SK-N-SH (cell line): Measurements from ENCODE around the gene NCKAP5. TPM values are rescaled to one million over a fixed set of nuclear protein-coding genes. Genes with fewer than 3 reads are reported as not detected.

Source experiments
- CTCF ChIA-PET: fragments of 300-600, 350-600 bp; formaldehyde crosslinking; extraction: SDS; loops from one replicate; lab custom pipeline; 2021; lab: Yijun Ruan, JAX
- POLR2A ChIA-PET: fragments of 350-600 bp; sonication (Branson Sonifier 250); formaldehyde crosslinking; extraction: SDS; loops from one replicate; lab custom pipeline; 2020; ENCODE audit warnings: antibody characterized with exemption, inconsistent platforms; lab: Yijun Ruan, JAX
- DNase-seq: peaks from one replicate; pipeline ENCODE4 v3.0.0; 2012
- H2AFZ ChIP-seq: fragments of 200-600 bp; sonication (generic); 2 replicates; pipeline ENCODE4 v1.8.1; 2016; ENCODE audit warnings: antibody characterized with exemption, mild to moderate bottlenecking, low read depth
- H3F3A ChIP-seq: fragments of 200-600 bp; sonication (generic); replicated peaks from 2 replicates; pipeline ENCODE3; 2016; ENCODE audit warnings: antibody characterized with exemption, mild to moderate bottlenecking; ENCODE audit not compliant: insufficient read depth
- H3K27ac ChIP-seq, 2 experiments: fragments of 200-500 bp in 1 of 2; fragments of 200-600 bp in 1 of 2; sonication (Bioruptor generic) in 1 of 2; sonication (generic), shearing (Covaris generic) in 1 of 2; 2 replicates each; pipeline versions ENCODE4 v1.5.1 to v1.6.1; 2014 to 2016; ENCODE audit warnings: low read depth in 2 of 2, inconsistent platforms in 1 of 2, low read length in 1 of 2, mild to moderate bottlenecking in 1 of 2, mixed read lengths in 1 of 2
- H3K27me3 ChIP-seq: fragments of 200-600 bp; sonication (generic), shearing (Covaris generic); 2 replicates; pipeline ENCODE4 v1.6.1; 2016; ENCODE audit warnings: mixed run types; ENCODE audit not compliant: insufficient read depth
- H3K36me3 ChIP-seq, 2 experiments: fragments of 200-500 bp in 1 of 2; fragments of 200-600 bp in 1 of 2; sonication (Bioruptor generic) in 1 of 2; sonication (generic) in 1 of 2; replicated peaks in 1 of 2; 2 replicates each; pipeline versions ENCODE3 to v1.5.1; 2014 to 2016; ENCODE audit warnings: low read length in 1 of 2, mild to moderate bottlenecking in 1 of 2; ENCODE audit not compliant: insufficient read depth in 2 of 2, control insufficient read depth in 1 of 2
- H3K4me1 ChIP-seq, 2 experiments: fragments of 200-500 bp in 1 of 2; fragments of 200-600 bp in 1 of 2; sonication (Bioruptor generic) in 1 of 2; sonication (generic), shearing (Covaris generic) in 1 of 2; 2 replicates each; pipeline versions ENCODE4 v1.5.1 to v1.6.1; 2014 to 2016; ENCODE audit warnings: low read depth in 1 of 2, low read length in 1 of 2, mixed run types in 1 of 2; ENCODE audit not compliant: insufficient read depth in 2 of 2, control insufficient read depth in 1 of 2
- H3K4me2 ChIP-seq: fragments of 200-600 bp; sonication (generic), shearing (Covaris generic); 2 replicates; pipeline ENCODE4 v1.6.1; 2017; ENCODE audit warnings: mixed run types
- H3K4me3 ChIP-seq, 2 experiments: fragments of 200-500 bp in 1 of 2; fragments of 200-600 bp in 1 of 2; sonication (Bioruptor generic) in 1 of 2; sonication (generic), shearing (Covaris generic) in 1 of 2; 2 replicates each; pipeline versions ENCODE4 v1.5.1 to v1.8.1; 2014 to 2016; ENCODE audit warnings: low read depth in 2 of 2, inconsistent platforms in 1 of 2, low read length in 1 of 2, mild to moderate bottlenecking in 1 of 2, mixed read lengths in 1 of 2, moderate library complexity in 1 of 2
- H3K79me2 ChIP-seq: fragments of 200-600 bp; sonication (generic); 2 replicates; pipeline ENCODE4 v1.8.1; 2017; ENCODE audit warnings: mild to moderate bottlenecking; ENCODE audit not compliant: insufficient read depth
- H3K9ac ChIP-seq: fragments of 200-600 bp; sonication (generic); 2 replicates; pipeline ENCODE4 v1.6.1; 2017; ENCODE audit warnings: mixed run types
- H3K9me2 ChIP-seq: fragments of 200-600 bp; sonication (generic); 2 replicates; pipeline ENCODE4 v1.6.1; 2017; ENCODE audit warnings: mixed run types
- H3K9me3 ChIP-seq: fragments of 200-600 bp; sonication (generic); 2 replicates; pipeline ENCODE4 v1.6.1; 2017; ENCODE audit warnings: mixed run types, mild to moderate bottlenecking, moderate library complexity
- H4K20me1 ChIP-seq: fragments of 200-600 bp; sonication (generic); 2 replicates; pipeline ENCODE4 v1.6.1; 2017; ENCODE audit warnings: mild to moderate bottlenecking, mixed run types; ENCODE audit not compliant: insufficient read depth
- CHD2 ChIP-seq: fragments of 150-350 bp; IDR thresholded peaks from 2 replicates; pipeline ENCODE4 v1.6.1; 2018; ENCODE audit warnings: low read length; ENCODE audit not compliant: partially characterized antibody
- ELF1 ChIP-seq: IDR thresholded peaks from 2 replicates; pipeline ENCODE4 v1.4.0; 2012
- EP300 ChIP-seq, 2 experiments: IDR thresholded peaks; 2 replicates each; pipeline versions ENCODE4 v1.4.0 to v1.6.1; 2012; ENCODE audit warnings: borderline replicate concordance in 1 of 2, low read depth in 1 of 2, low read length in 1 of 2
- EZH2phosphoT487 ChIP-seq: fragments of 200-600 bp; sonication (generic); IDR thresholded peaks from 2 replicates; pipeline ENCODE4 v1.6.1; 2017; ENCODE audit warnings: low read depth, mixed run types, mild to moderate bottlenecking, antibody characterized with exemption, moderate library complexity, borderline replicate concordance
- FOSL2 ChIP-seq: IDR thresholded peaks from 2 replicates; pipeline ENCODE4 v1.4.0; 2012; ENCODE audit warnings: low read depth, mild to moderate bottlenecking, moderate library complexity, borderline replicate concordance
- FOXJ3 ChIP-seq: sonication (generic); formaldehyde crosslinking; IDR thresholded peaks from 2 replicates; pipeline ENCODE4 v1.5.1; 2020; ENCODE audit warnings: mild to moderate bottlenecking, missing genetic modification reagents
- FOXM1 ChIP-seq: IDR thresholded peaks from 2 replicates; pipeline ENCODE4 v1.4.0; 2012; ENCODE audit warnings: low read depth, mild to moderate bottlenecking
- JUND ChIP-seq: IDR thresholded peaks from 2 replicates; pipeline ENCODE4 v1.4.0; 2012
- MEF2A ChIP-seq: IDR thresholded peaks from 2 replicates; pipeline ENCODE4 v1.4.0; 2012; ENCODE audit warnings: low read depth, borderline replicate concordance
- MXI1 ChIP-seq: IDR thresholded peaks from 2 replicates; pipeline ENCODE4 v1.6.1; 2012; ENCODE audit warnings: mild to moderate bottlenecking, low read depth, low read length, improper control_type of control experiment
- NFIC ChIP-seq: IDR thresholded peaks from 2 replicates; pipeline ENCODE4 v1.4.0; 2012; ENCODE audit warnings: borderline replicate concordance
- RAD21 ChIP-seq: IDR thresholded peaks from 2 replicates; pipeline ENCODE4 v1.6.1; 2012; ENCODE audit warnings: mild to moderate bottlenecking, low read length
- RCOR1 ChIP-seq: fragments of 150-350 bp; IDR thresholded peaks from 2 replicates; pipeline ENCODE4 v1.6.1; 2017; ENCODE audit warnings: antibody characterized with exemption, low read length
- RFX5 ChIP-seq: IDR thresholded peaks from 2 replicates; pipeline ENCODE4 v1.6.1; 2012; ENCODE audit warnings: mild to moderate bottlenecking, improper control_type of control experiment, low read length
- RXRA ChIP-seq: IDR thresholded peaks from 2 replicates; pipeline ENCODE4 v1.4.0; 2012; ENCODE audit warnings: low read depth, mild to moderate bottlenecking, borderline replicate concordance
- TAF1 ChIP-seq: IDR thresholded peaks from 2 replicates; pipeline ENCODE4 v1.6.1; 2012; ENCODE audit warnings: low read depth, mild to moderate bottlenecking, low read length, moderate library complexity, borderline replicate concordance
- TCF12 ChIP-seq: IDR thresholded peaks from 2 replicates; pipeline ENCODE4 v1.4.0; 2012
- TEAD4 ChIP-seq: IDR thresholded peaks from 2 replicates; pipeline ENCODE4 v1.4.0; 2012; ENCODE audit warnings: mild to moderate bottlenecking, borderline replicate concordance; ENCODE audit not compliant: insufficient read depth
- WGBS: methylation state at CpG from one replicate; pipeline ENCODE4 v1.1.6; 2017; ENCODE audit warnings: low lambda C conversion rate; 5-methylcytosine and 5-hydroxymethylcytosine counted together
- polyA plus RNA-seq, 3 experiments: library from polyadenylated mRNA; depleted of rRNA; stranded (reverse); fragments of >200 nt; gene quantifications; 2 replicates each; pipeline ENCODE4 v1.2.3, GENCODE V29; 2012
- TF ChIP-seq, protein P1 (sequence below): IDR thresholded peaks from 2 replicates; pipeline ENCODE4 v1.4.0; 2012; ENCODE audit warnings: low read depth, borderline replicate concordance
- TF ChIP-seq, protein P2 (sequence below): IDR thresholded peaks from 2 replicates; pipeline ENCODE4 v1.6.1; 2012; ENCODE audit warnings: mild to moderate bottlenecking, low read depth, low read length, moderate library complexity
- TF ChIP-seq, protein P3 (sequence below): IDR thresholded peaks from 2 replicates; pipeline ENCODE4 v1.4.0; 2012; ENCODE audit warnings: low read depth, borderline replicate concordance
- TF ChIP-seq, protein P4 (sequence below): fragments of 150-350 bp; IDR thresholded peaks from 2 replicates; pipeline ENCODE4 v1.6.1; 2016; ENCODE audit warnings: mild to moderate bottlenecking, low read depth, low read length

Gene NCKAP5
- polyA plus RNA-seq, 1 of the 3 experiments (the other 2 are of a cell fraction), result 0.02 TPM

DNA sequence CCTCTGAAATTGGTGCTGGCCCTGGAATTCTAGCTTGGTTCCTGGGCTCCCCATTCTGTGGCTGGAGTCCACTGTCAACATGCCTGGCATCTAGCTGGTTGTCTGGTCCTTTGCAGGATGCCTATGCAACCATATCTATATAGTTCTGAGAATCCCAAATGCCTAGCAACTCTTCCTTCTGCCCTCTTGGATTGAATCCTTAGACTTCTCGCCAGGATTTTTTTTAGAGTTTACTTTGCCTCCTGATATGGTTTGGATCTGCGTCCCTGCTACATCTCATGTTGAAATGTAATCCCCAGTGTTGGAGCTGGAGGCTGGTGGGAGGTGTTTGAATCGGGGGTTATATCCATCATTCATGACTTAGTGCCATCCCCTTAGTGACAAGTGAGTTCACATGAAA is 833.3 kb downstream of the NCKAP5 start:
- Histone ChIP-seq H4K20me1 (no peaks in the 10 kb centered on the region), H3K4me2 (no peak overlapping the region), H3K27ac (no peak overlapping the region), H3K9ac (no peak overlapping the region), H3K9me2 (no peaks in the 10 kb centered on the region), H2AFZ (no peak overlapping the region), H3K27me3 (no peaks in the 10 kb centered on the region), H3K4me3 (no peak overlapping the region), H3K9me3 (no peaks in the 10 kb centered on the region), H3K4me1 (no peaks in the 10 kb centered on the region), H3F3A (no peaks in the 10 kb centered on the region), H3K79me2 (no peaks in the 10 kb centered on the region), H3K36me3 (no peaks in the 10 kb centered on the region)
- no peak for DNase-seq
- TF ChIP-seq FOXJ3 (no peak), NFIC (no peak), TCF12 (no peak), EZH2phosphoT487 (no peak), TAF1 (no peak), RCOR1 (no peak), CHD2 (no peak), FOXM1 (no peak), FOSL2 (no peak)
- TF ChIP-seq, protein P1, sequence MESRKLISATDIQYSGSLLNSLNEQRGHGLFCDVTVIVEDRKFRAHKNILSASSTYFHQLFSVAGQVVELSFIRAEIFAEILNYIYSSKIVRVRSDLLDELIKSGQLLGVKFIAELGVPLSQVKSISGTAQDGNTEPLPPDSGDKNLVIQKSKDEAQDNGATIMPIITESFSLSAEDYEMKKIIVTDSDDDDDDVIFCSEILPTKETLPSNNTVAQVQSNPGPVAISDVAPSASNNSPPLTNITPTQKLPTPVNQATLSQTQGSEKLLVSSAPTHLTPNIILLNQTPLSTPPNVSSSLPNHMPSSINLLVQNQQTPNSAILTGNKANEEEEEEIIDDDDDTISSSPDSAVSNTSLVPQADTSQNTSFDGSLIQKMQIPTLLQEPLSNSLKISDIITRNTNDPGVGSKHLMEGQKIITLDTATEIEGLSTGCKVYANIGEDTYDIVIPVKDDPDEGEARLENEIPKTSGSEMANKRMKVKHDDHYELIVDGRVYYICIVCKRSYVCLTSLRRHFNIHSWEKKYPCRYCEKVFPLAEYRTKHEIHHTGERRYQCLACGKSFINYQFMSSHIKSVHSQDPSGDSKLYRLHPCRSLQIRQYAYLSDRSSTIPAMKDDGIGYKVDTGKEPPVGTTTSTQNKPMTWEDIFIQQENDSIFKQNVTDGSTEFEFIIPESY, result no peak
- ChIA-PET CTCF (interaction anchor here (1.0 kb wide), 2 partner anchors 10 to 188 kb away, joined by 3 to 5 read pairs; no protein-coding TSS in a partner anchor), POLR2A (no interaction called here)
- WGBS, result 61% methylated on average over 3 of the region's 3 CpGs

DNA sequence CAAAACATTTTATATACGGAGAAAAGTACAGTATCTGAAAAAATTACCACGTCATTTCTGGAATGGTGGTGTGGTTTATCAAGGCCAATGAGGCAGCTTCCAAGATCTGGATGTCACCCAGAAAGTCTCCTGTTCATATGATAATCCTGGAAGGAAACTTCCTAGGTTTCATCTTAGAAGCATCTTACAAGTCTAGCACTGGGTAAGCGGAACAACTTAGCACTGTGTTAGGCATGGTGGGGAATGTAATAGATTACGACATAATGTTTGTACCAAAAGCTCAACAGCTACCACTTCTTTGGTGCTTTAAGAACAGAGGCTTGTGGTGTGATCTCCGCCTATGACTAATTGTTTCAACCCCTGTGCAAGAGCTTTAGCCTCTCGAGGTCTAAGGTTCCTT is 835.2 kb downstream of the NCKAP5 start:
- no peaks in the 10 kb centered on the region for H3K4me1 ChIP-seq
- H3K27ac ChIP-seq, result no peak overlapping the region
- no peak overlapping the region for H3K4me2 ChIP-seq
- no peaks in the 10 kb centered on the region for H3K9me3 ChIP-seq
- H3K79me2 ChIP-seq, result no peaks in the 10 kb centered on the region
- WGBS, result 68% methylated on average over 6 of the region's 6 CpGs
- no peak overlapping the region for H2AFZ ChIP-seq
- no peak for DNase-seq
- H4K20me1 ChIP-seq, result no peaks in the 10 kb centered on the region
- no peak overlapping the region for H3K9ac ChIP-seq
- no peaks in the 10 kb centered on the region for H3K9me2 ChIP-seq
- H3K36me3 ChIP-seq, result no peaks in the 10 kb centered on the region
- CTCF ChIA-PET, result interaction anchor here (2.1 kb wide), 1 partner anchor 186 kb away, joined by 4 read pairs; no protein-coding TSS in a partner anchor
- POLR2A ChIA-PET, result no interaction called here
- H3K27me3 ChIP-seq, result no peaks in the 10 kb centered on the region
- no peaks in the 10 kb centered on the region for H3F3A ChIP-seq
- H3K4me3 ChIP-seq, result no peak overlapping the region
- no peak for TF ChIP-seq RAD21
- TF ChIP-seq, protein P2, sequence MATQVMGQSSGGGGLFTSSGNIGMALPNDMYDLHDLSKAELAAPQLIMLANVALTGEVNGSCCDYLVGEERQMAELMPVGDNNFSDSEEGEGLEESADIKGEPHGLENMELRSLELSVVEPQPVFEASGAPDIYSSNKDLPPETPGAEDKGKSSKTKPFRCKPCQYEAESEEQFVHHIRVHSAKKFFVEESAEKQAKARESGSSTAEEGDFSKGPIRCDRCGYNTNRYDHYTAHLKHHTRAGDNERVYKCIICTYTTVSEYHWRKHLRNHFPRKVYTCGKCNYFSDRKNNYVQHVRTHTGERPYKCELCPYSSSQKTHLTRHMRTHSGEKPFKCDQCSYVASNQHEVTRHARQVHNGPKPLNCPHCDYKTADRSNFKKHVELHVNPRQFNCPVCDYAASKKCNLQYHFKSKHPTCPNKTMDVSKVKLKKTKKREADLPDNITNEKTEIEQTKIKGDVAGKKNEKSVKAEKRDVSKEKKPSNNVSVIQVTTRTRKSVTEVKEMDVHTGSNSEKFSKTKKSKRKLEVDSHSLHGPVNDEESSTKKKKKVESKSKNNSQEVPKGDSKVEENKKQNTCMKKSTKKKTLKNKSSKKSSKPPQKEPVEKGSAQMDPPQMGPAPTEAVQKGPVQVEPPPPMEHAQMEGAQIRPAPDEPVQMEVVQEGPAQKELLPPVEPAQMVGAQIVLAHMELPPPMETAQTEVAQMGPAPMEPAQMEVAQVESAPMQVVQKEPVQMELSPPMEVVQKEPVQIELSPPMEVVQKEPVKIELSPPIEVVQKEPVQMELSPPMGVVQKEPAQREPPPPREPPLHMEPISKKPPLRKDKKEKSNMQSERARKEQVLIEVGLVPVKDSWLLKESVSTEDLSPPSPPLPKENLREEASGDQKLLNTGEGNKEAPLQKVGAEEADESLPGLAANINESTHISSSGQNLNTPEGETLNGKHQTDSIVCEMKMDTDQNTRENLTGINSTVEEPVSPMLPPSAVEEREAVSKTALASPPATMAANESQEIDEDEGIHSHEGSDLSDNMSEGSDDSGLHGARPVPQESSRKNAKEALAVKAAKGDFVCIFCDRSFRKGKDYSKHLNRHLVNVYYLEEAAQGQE, result no peak
- TF ChIP-seq, protein P3, sequence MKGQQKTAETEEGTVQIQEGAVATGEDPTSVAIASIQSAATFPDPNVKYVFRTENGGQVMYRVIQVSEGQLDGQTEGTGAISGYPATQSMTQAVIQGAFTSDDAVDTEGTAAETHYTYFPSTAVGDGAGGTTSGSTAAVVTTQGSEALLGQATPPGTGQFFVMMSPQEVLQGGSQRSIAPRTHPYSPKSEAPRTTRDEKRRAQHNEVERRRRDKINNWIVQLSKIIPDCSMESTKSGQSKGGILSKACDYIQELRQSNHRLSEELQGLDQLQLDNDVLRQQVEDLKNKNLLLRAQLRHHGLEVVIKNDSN, result no peak
- TF ChIP-seq FOXJ3, result no peak
- TF ChIP-seq RFX5, result no peak
- no peak for TF ChIP-seq TEAD4
- TF ChIP-seq MEF2A, result no peak
- no peak for TF ChIP-seq RXRA
- no peak for TF ChIP-seq MXI1
- no peak for TF ChIP-seq ELF1
- TF ChIP-seq EP300 (IDR thresholded peaks at IDR 0.05; ENCODE audit: borderline replicate concordance in 1 of 2, low read depth in 1 of 2, low read length in 1 of 2), result no peak
- TF ChIP-seq JUND, result no peak
- no peak for TF ChIP-seq EZH2phosphoT487
- no peak for TF ChIP-seq RCOR1
- TF ChIP-seq CHD2, result no peak
- TF ChIP-seq, protein P4, sequence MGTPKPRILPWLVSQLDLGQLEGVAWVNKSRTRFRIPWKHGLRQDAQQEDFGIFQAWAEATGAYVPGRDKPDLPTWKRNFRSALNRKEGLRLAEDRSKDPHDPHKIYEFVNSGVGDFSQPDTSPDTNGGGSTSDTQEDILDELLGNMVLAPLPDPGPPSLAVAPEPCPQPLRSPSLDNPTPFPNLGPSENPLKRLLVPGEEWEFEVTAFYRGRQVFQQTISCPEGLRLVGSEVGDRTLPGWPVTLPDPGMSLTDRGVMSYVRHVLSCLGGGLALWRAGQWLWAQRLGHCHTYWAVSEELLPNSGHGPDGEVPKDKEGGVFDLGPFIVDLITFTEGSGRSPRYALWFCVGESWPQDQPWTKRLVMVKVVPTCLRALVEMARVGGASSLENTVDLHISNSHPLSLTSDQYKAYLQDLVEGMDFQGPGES, result no peak
